Panc1 (cell line): Measurements from ENCODE around the gene PLPP1.

Experiments used
- POLR2AphosphoS5 ChIP-seq: IDR thresholded peaks from 2 replicates; pipeline ENCODE4 v1.6.1; 2012; ENCODE audit warnings: mild to moderate bottlenecking, low read depth, low read length, moderate library complexity
- SIN3A ChIP-seq: IDR thresholded peaks from 2 replicates; pipeline ENCODE4 v1.6.1; 2012; ENCODE audit warnings: low read depth, mild to moderate bottlenecking, low read length, moderate library complexity, borderline replicate concordance; ENCODE audit not compliant: insufficient read depth
- TCF7L2 ChIP-seq: IDR thresholded peaks from 2 replicates; pipeline ENCODE4 v1.6.1; 2011; ENCODE audit warnings: mild to moderate bottlenecking, low read depth, low read length, inconsistent platforms
- TF ChIP-seq, protein P1 (sequence below): fragments of 450-650 bp; IDR thresholded peaks from 2 replicates; pipeline ENCODE4 v1.5.1; 2017; ENCODE audit warnings: mild to moderate bottlenecking
- TF ChIP-seq, protein P2 (sequence below), 2 experiments: IDR thresholded peaks; 2 replicates each; pipeline ENCODE4 v1.6.1; 2011 to 2012; ENCODE audit warnings: low read depth in 2 of 2, control low read depth in 1 of 2, low read length in 1 of 2, mild to moderate bottlenecking in 1 of 2, moderate library complexity in 1 of 2; ENCODE audit not compliant: insufficient read depth in 1 of 2

DNA sequence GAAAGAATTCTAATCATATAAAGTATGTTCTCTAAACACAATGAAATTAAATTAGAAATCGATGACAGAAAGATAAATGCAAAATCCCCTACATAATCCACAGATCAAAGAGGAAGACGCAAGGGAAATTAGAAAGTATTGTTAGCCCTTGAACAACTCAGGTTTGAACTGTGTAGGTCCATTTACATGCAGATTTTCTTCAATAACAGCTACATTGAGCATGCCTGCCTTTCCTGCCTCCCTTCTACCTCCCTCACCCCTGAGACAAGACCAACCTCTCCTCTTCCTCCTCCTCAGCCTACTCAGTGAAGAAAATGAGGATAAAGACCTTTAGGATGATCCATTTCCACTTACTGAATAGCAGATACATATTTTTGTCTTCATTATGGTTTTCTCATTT, 75.2 kb downstream of the PLPP1 start:
- TF ChIP-seq, protein P1, sequence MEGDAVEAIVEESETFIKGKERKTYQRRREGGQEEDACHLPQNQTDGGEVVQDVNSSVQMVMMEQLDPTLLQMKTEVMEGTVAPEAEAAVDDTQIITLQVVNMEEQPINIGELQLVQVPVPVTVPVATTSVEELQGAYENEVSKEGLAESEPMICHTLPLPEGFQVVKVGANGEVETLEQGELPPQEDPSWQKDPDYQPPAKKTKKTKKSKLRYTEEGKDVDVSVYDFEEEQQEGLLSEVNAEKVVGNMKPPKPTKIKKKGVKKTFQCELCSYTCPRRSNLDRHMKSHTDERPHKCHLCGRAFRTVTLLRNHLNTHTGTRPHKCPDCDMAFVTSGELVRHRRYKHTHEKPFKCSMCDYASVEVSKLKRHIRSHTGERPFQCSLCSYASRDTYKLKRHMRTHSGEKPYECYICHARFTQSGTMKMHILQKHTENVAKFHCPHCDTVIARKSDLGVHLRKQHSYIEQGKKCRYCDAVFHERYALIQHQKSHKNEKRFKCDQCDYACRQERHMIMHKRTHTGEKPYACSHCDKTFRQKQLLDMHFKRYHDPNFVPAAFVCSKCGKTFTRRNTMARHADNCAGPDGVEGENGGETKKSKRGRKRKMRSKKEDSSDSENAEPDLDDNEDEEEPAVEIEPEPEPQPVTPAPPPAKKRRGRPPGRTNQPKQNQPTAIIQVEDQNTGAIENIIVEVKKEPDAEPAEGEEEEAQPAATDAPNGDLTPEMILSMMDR: no peak
- no peak for TF ChIP-seq POLR2AphosphoS5
- no peak for TF ChIP-seq SIN3A
- TF ChIP-seq, protein P2, sequence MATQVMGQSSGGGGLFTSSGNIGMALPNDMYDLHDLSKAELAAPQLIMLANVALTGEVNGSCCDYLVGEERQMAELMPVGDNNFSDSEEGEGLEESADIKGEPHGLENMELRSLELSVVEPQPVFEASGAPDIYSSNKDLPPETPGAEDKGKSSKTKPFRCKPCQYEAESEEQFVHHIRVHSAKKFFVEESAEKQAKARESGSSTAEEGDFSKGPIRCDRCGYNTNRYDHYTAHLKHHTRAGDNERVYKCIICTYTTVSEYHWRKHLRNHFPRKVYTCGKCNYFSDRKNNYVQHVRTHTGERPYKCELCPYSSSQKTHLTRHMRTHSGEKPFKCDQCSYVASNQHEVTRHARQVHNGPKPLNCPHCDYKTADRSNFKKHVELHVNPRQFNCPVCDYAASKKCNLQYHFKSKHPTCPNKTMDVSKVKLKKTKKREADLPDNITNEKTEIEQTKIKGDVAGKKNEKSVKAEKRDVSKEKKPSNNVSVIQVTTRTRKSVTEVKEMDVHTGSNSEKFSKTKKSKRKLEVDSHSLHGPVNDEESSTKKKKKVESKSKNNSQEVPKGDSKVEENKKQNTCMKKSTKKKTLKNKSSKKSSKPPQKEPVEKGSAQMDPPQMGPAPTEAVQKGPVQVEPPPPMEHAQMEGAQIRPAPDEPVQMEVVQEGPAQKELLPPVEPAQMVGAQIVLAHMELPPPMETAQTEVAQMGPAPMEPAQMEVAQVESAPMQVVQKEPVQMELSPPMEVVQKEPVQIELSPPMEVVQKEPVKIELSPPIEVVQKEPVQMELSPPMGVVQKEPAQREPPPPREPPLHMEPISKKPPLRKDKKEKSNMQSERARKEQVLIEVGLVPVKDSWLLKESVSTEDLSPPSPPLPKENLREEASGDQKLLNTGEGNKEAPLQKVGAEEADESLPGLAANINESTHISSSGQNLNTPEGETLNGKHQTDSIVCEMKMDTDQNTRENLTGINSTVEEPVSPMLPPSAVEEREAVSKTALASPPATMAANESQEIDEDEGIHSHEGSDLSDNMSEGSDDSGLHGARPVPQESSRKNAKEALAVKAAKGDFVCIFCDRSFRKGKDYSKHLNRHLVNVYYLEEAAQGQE (IDR thresholded peaks at IDR 0.05; ENCODE audit: insufficient read depth in 1 of 2, low read depth in 2 of 2, low read length in 1 of 2): no peak
- TF ChIP-seq TCF7L2: no peak
